Right cardiac atrium (tissue), 5 donors: ENCODE data around the gene MRPL12. TPM values are rescaled to one million over a fixed set of nuclear protein-coding genes. Genes with fewer than 3 reads are reported as not detected.
"Not testable (repeated sequence)": the region's sequence is repeated elsewhere in the genome, so short reads cannot be mapped to it uniquely, and the experiment has no call there.

ENCODE experiments used
- ATAC-seq, 2 donors: fragments of 200-7000 bp; cut with Tn5 transposase; one replicate each; pipeline versions ENCODE4 v1.8.0 to v1.9.1; 2020; ENCODE audit warnings: moderate library complexity in 2 of 2, mild to moderate bottlenecking in 1 of 2
- DNase-seq, 3 donors: peaks; one replicate each; pipeline ENCODE4 v3.0.0-alpha.2; 2020
- H3K27ac ChIP-seq: one replicate; pipeline ENCODE4 v1.5.1; 2013; ENCODE audit warnings: mild to moderate bottlenecking, low read length, control low read depth, moderate library complexity
- H3K27me3 ChIP-seq: one replicate; pipeline ENCODE4 v1.6.1; 2013; ENCODE audit not compliant: control insufficient read depth, insufficient read depth
- H3K4me1 ChIP-seq: one replicate; pipeline ENCODE4 v1.6.1; 2013; ENCODE audit warnings: low read length; ENCODE audit not compliant: control insufficient read depth, insufficient read depth
- H3K4me3 ChIP-seq: one replicate; pipeline ENCODE4 v1.5.1; 2013; ENCODE audit warnings: low read length, control low read depth
- H3K9me3 ChIP-seq: one replicate; pipeline ENCODE4 v1.6.1; 2013; ENCODE audit warnings: low read length; ENCODE audit not compliant: control insufficient read depth
- whole genome bisulfite sequencing: extraction: QIAGEN DNeasy Blood & Tissue Kit; methylation state at CpG from one replicate; pipeline ENCODE4 v1.1.7; 2013; 5-methylcytosine and 5-hydroxymethylcytosine counted together
- intact Hi-C, 4 donors: fragments of 100-400 bp; cut with DNase I; formaldehyde crosslinking; loops; one replicate each; pipeline versions ENCODE4 v1.11.0 to v1.14.0; 2022 to 2023
- polyA plus RNA-seq: library from polyadenylated mRNA; stranded (reverse); fragments of 200-250 nt; gene quantifications from one replicate; pipeline ENCODE4 v1.2.3, GENCODE V29; 2013
- total RNA-seq, 4 donors: library from RNA; stranded (reverse); fragmentation: NEBNext Ultra II Directional; extraction: Animal tissue kit (Norgen Biotek cat#: 25700); gene quantifications; one replicate each; pipeline ENCODE4 v1.2.1, GENCODE V29; 2021
- donor health status: healthy with polysubstance abuse.
- donor health status: DM: no; HTN: yes; CAD: no.
- donor health status: DM: no; HTN: no; CAD: no.
- donor health status: DM: no; HTN: yes; CAD: no; lungs with severe emphysema.
- donor health status: DM: yes; HTN: yes; CAD: no.

Gene MRPL12
- total and polyA plus RNA-seq, 5 donors = 83.3 to 310 (median 122) TPM

DNA sequence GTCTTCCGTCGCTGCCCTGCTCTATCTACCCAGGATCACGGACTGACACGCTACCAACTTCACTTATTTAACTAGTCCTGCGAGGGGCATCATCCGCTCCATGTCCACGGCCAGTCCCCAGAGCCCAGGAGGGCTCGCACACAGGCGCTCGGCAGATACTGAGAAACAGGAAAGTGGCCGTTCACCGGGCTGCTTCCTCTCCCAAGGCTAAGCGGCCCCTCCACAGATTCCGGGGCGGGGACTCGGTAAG lies 37.1 kb upstream of the MRPL12 start:
- ATAC-seq = peak in 1 of 2 donors; percentile 28
- H3K27me3 ChIP-seq = no peaks in the 10 kb centered on the region
- H3K4me1 ChIP-seq = peaks cover 2% of the 10 kb centered on the region
- peak overlapping the region; percentile 68 for H3K27ac ChIP-seq
- H3K4me3 ChIP-seq = peak overlapping the region; percentile 74
- no peak for DNase-seq
- WGBS = 0% methylated on average over 16 of the region's 16 CpGs
- no peaks in the 10 kb centered on the region for H3K9me3 ChIP-seq
- intact Hi-C loops = no loop called here

DNA sequence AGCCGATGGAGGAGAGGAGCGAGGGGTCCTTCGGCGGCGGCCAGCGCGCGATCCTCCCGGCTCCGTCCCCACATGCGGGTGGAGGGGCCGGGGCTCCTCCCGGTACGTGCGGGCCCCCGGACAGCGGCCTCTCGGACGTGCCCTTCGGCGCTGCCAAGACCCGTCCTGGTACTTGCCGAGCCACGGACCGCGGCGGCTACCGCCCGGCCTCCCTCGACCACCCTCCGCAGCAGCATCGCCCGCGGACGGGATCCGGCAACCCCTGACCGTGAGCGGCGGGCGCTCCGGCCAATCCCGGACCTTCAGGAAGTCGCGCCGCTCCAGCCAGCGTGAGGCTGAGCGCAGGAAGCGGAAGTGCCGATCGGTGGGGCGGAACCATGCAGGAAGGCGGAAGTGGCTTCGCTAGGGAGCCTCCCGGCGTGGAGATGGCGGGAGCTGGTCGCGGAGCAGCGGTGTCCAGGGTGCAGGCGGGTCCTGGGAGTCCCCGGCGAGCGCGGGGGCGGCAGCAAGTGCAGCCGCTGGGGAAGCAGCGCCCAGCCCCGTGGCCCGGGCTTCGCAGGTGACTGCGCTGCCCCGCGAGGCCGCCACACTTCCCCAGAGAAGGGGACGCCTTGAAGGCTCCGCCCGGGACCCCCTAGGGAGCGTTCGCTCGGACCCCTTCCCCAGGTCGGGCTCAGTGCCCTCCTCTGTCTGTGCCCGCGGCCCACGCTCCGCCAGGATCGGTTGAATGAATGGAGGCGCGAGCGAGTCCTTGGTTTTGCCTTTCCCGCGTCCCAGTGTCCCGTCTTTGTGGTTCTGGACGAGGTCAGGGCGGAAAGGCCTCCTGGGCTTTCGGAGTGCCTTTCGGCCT lies 36.6 kb upstream of the MRPL12 start, which contains the start of the genes CCDC137 and OXLD1:
TSS of gene CCDC137 (plus strand) at position 396 of the 850 bp plus-strand sequence. CDS start at position 426, 30 bp downstream.
TSS of gene OXLD1 (minus strand) at position 264 of the 850 bp plus-strand sequence. CDS start at position 236, 28 bp downstream.
- Histone ChIP-seq H3K4me1 (peaks cover 2% of the 10 kb centered on the region), H3K9me3 (no peaks in the 10 kb centered on the region), H3K27me3 (no peaks in the 10 kb centered on the region), H3K27ac (peak within 1 kb of the TSS; percentile 68), H3K4me3 (peak within 1 kb of the TSS; percentile 74)
- DNase-seq (peak; percentile 98 to 99 (median 99)), ATAC-seq (peak; percentile 98 to 99)
- intact Hi-C loops = no loop called here
- under 1% methylated on average over 96 of the region's 96 CpGs for WGBS

DNA sequence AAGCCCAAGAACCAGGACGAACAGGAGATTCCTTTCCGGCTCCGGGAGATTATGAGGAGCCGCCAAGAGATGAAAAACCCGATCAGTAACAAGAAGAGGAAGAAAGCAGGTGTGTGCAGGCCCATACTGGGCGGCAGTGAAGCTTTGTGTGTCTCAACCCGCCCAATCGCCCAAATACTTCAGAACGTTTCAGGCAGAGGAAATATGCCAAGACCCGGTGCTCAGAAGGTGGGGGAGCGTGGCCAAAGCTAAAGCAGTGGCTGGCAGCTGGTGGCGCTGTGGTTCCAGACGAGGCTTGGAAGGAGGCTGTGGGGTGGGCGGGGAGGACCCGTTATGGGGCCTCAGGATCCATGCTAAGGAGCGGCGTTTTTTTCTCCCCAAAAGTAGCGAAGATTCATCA lies 35.4 kb upstream of the MRPL12 start:
- DNase-seq (peak in 1 of 3 donors; percentile 49), ATAC-seq (no peak)
- no peak overlapping the region for H3K4me3 ChIP-seq
- H3K9me3 ChIP-seq = no peaks in the 10 kb centered on the region
- intact Hi-C loops = no loop called here
- 88% methylated on average over 18 of the region's 18 CpGs for WGBS
- H3K27ac ChIP-seq = no peak overlapping the region
- H3K27me3 ChIP-seq = no peaks in the 10 kb centered on the region
- H3K4me1 ChIP-seq = peaks cover 2% of the 10 kb centered on the region

DNA sequence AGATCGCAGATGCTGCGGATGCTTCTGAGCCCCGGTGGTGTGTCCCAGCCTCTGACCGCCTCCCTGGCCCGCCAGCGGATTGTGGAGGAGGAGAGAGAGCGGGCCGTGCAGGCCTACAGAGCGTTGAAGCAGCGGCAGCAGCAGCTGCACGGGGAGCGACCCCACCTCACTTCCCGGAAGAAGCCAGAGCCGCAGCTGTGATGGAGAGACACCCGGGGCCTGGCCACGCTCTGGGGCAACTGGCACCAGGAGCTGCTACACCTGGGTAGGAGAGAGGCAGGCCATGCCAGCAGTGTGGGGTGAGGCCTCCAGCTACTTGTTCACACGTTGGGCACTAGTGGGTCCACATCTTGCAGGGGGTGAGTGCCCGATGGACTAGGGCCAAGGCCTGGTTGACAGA lies 30.7 kb upstream of the MRPL12 start:
- Histone ChIP-seq H3K27ac (no peak overlapping the region), H3K9me3 (no peaks in the 10 kb centered on the region), H3K4me1 (no peaks in the 10 kb centered on the region), H3K4me3 (no peak overlapping the region), H3K27me3 (no peaks in the 10 kb centered on the region)
- DNase-seq (peak in 1 of 3 donors; percentile 44), ATAC-seq (no peak)
- WGBS = 83% methylated on average over 18 of the region's 18 CpGs
- intact Hi-C loops = no loop called here

DNA sequence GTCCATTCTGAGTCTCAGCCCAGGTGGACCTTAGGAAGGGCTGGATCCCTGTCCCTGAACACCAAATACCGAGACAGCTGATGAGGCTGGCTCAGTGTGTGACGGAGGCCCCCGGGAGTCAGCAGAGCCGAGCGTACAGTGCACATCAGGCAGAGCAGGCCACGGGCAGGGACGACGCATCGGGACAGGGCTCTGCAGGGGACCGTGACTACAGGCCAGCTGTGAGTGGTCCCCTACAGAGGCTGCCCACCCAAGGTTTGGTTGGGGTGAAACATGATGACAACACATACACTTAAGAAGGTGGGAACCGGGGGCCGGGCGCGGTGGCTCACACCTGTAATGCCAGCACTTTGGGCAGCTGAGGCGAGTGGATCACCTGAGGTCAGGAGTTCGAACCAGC lies 30.2 kb upstream of the MRPL12 start:
- 87% methylated on average over 16 of the region's 16 CpGs for WGBS
- Histone ChIP-seq H3K9me3 (no peaks in the 10 kb centered on the region), H3K27ac (no peak overlapping the region), H3K4me3 (no peak overlapping the region), H3K27me3 (no peaks in the 10 kb centered on the region), H3K4me1 (no peaks in the 10 kb centered on the region)
- intact Hi-C loops = no loop called here
- DNase-seq (peak in 1 of 3 donors; percentile 40), ATAC-seq (peak in 1 of 2 donors; percentile 9)

DNA sequence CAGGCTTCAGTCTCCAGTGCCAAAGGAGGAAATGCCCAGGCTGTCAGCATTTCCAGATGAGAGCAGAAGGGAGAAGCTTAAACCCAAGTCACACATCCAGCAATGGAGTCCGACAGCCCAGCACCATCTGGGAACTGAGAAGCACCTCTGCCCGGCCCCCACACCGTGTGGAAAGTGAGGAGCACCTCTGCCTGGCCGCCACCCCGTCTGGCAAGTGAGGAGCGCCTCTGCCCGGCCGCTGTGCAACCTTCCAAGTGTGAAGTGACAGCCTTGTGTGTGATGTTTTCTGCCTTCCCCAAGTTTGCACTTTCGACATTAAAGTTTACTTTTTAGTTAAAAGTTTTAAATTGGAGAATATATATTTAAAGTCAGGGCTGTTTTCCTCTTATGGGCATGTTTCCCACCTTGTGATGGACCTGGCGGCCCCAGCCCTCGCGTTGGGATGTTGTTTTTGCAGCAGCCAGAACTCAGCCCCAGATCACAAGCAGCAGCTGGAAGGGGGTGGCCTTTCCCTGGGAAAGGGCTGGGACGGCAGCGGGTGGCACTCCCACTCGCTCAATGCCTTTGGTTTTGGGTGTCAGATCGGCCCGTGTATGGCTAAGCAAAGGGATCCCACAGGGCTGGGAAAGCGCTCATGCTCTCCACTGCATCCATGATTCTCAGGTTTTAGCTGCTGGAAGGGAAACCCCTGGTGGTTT lies 29.5 kb upstream of the MRPL12 start:
- Histone ChIP-seq H3K4me1 (no peaks in the 10 kb centered on the region), H3K27me3 (no peaks in the 10 kb centered on the region), H3K9me3 (no peaks in the 10 kb centered on the region), H3K4me3 (no peak overlapping the region), H3K27ac (no peak overlapping the region)
- ATAC-seq = no peak
- intact Hi-C loops = no loop called here
- DNase-seq = peak in 1 of 3 donors; percentile 56
- 78% methylated on average over 18 of the region's 18 CpGs for WGBS

DNA sequence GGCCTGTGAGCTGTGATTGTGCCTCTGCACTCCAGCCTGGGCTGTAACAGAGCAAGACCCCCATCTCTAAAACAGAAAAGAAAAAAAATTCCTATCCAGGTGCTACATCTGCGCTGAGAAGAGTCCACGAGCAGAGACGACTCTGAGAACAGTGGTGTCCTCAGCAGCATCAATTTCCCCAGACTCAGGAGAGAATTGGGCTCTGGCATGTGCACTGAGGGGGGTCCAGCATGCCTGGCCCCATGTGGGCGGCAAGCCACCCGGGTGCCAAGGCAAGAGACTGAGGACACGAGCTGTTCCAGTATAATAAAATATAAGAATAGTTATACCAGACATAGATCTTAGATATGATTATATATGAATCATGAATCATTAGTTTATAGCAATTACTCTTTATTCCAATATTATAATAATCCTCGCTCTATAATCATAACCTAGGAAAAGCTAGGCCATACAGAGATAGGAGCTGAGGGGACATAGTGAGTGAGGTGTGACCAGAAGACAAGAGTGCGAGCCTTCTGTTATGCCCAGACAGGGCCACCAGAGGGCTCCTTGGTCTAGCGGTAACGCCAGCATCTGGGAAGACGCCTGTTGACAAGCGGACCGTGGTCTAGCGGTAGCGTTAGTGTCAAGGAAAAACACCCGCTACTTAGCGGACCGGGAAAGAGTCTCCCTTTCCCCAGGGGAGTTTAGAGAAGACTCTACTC lies 27.5 kb upstream of the MRPL12 start:
- H3K9me3 ChIP-seq, H3K4me3 ChIP-seq, H3K27me3 ChIP-seq, H3K4me1 ChIP-seq, intact Hi-C loops, ATAC-seq, DNase-seq, H3K27ac ChIP-seq: not testable (repeated sequence)
- WGBS = 37% methylated on average over 18 of the region's 18 CpGs

DNA sequence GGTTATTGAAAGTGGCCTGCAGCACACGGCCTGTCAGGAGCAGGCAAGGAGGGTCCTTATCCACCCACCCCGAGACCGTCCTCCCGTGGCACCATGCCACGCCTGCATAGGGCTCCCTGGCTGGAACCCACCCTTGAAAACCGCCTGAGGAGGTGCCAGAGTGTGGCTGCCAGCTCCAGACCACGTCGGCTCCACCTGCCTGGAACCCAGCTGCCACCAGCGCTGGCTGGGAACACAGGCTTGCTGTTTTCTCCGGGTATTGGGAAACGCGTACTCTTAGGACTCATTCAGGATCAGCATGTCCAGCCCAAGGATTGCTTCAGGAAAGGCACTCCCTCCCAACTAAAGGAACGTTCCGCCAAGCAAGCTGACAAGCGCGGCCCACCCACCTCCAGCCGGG lies 26.3 kb upstream of the MRPL12 start:
- H3K4me1 ChIP-seq = no peaks in the 10 kb centered on the region
- no peak overlapping the region for H3K4me3 ChIP-seq
- H3K27me3 ChIP-seq = no peaks in the 10 kb centered on the region
- intact Hi-C loops = no loop called here
- no peak overlapping the region for H3K27ac ChIP-seq
- 89% methylated on average over 17 of the region's 17 CpGs for WGBS
- peak; percentile 5 to 15 for ATAC-seq
- no peak for DNase-seq
- H3K9me3 ChIP-seq = no peaks in the 10 kb centered on the region

DNA sequence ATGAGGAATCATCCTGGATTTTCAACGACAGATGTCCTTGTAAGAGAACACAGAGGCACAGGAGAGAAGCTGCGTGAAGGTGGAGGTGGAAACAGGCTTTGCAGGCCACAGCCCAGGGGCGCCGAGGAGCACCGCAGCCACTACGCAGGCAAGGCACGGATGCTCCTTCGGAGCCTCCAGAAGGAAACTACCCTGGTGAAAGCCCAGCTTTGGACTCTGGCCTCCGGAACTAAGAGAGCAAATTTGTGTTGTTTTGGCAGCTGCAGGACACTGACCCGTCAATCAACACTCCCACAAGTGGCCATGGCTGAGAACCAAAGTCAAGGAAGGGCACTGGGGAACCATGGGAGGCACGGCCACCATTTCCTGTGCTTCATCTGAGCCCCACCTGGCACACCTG lies 23.0 kb upstream of the MRPL12 start:
- Histone ChIP-seq H3K27ac (peak overlapping the region; percentile 37), H3K27me3 (no peaks in the 10 kb centered on the region), H3K4me3 (no peak overlapping the region), H3K4me1 (peaks cover 5% of the 10 kb centered on the region), H3K9me3 (no peaks in the 10 kb centered on the region)
- no peak for DNase-seq
- intact Hi-C loops = no loop called here
- WGBS = 69% methylated on average over 11 of the region's 11 CpGs
- ATAC-seq = no peak

DNA sequence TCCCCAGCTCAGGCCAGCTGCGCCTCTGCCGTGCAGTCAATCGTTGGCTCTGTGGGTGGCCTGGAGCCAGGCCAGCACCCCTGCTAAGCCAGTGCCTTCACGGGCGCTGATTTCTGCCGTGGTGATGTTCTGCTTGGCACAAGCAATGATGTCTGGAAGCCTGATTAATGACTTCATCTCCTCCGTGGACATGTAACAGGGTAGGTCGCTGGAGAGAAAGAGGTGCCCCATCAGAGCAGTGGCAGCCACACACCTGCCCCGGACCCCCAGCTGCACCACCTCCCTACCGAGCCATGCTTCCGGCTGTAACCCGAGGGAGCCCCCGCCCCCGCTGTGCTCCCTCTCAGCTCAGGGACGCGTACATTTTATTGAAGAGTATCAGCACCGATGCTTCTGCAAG lies 21.5 kb upstream of the MRPL12 start:
- no peak overlapping the region for H3K27ac ChIP-seq
- ATAC-seq = no peak
- DNase-seq = no peak
- no peaks in the 10 kb centered on the region for H3K27me3 ChIP-seq
- peaks cover 6% of the 10 kb centered on the region for H3K4me1 ChIP-seq
- intact Hi-C loops = no loop called here
- no peak overlapping the region for H3K4me3 ChIP-seq
- H3K9me3 ChIP-seq = no peaks in the 10 kb centered on the region
- 66% methylated on average over 17 of the region's 17 CpGs for WGBS
